Measurements from ENCODE around the gene SLC36A3. TPM values are rescaled to one million over a fixed set of nuclear protein-coding genes. Genes with fewer than 3 reads are reported as not detected.

Gene SLC36A3
- not detected in 2 replicates for total RNA-seq (ENCODE audit: low replicate concordance)

GRCh38 chr5:151303666-151304065 is at the start of gene SLC36A3:
Gene SLC36A3 (minus strand): TSS chr5:151303766. CDS start chr5:151303354, 412 bp downstream.

GRCh38 chr5:151347369-151347768 is 43.8 kb upstream of the SLC36A3 start, which contains the start of gene SLC36A2:
Gene SLC36A2 (minus strand): TSS chr5:151347559. CDS start chr5:151347460, 99 bp downstream.

GRCh38 chr5:151252762-151253604 is 50.6 kb downstream of the SLC36A3 start, which contains the start of gene GM2A:
Gene GM2A (plus strand): TSS chr5:151253185. CDS start chr5:151253217, 32 bp downstream.

Other genes with a start within 250 kb of the SLC36A3 start
- 66.5 and 74.7 TPM in 2 replicates for gene TNIP1, start 222.7 kb downstream of the SLC36A3 start, total RNA-seq (ENCODE audit: low replicate concordance)
- 546 and 984 TPM in 2 replicates for gene ANXA6, start 146.0 kb downstream of the SLC36A3 start, total RNA-seq (ENCODE audit: low replicate concordance)
- 0.38 and 5.9 TPM in 2 replicates for gene CCDC69, start 79.7 kb downstream of the SLC36A3 start, total RNA-seq (ENCODE audit: low replicate concordance)
- gene GM2A, start 50.6 kb downstream of the SLC36A3 start, total RNA-seq (ENCODE audit: low replicate concordance) = 14.1 and 39.8 TPM in 2 replicates
- 0.12 TPM in 1 of 2 replicates, not detected in the other for gene SLC36A2, start 43.8 kb upstream of the SLC36A3 start, total RNA-seq (ENCODE audit: low replicate concordance)
- 3.4 and 5.4 TPM in 2 replicates for gene SLC36A1, start 143.8 kb upstream of the SLC36A3 start, total RNA-seq (ENCODE audit: low replicate concordance)

Data from smooth muscle cell of the coronary artery (primary cell).